ENCODE data around the gene ELL2. TPM values are rescaled to one million over a fixed set of nuclear protein-coding genes. Genes with fewer than 3 reads are reported as not detected.

ELL2 gene
- polyA plus RNA-seq, 1 of the 3 experiments (the other 2 are of a cell fraction): 18.4 TPM

DNA sequence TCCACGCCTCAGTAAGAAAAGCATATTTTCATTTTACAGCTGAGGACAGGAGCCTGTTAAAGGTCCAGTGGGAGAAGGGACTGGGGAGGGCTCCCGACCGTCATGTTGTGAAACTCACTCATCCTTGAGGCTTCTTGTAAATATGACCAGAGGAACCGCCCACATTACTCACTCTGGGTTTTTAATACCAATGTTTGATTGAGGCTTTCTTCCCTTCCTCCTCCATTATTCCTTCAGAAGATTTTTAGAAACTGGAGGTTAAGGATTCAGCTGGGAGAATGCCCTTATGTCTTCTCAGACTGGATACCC, 77.7 kb downstream of the ELL2 start:
- Histone ChIP-seq H3F3A (replicated peaks; ENCODE audit: insufficient read depth) (peaks cover 28% of the 10 kb centered on the region), H3K36me3 (replicated peaks in 1 of 2; ENCODE audit: control insufficient read depth in 1 of 2, insufficient read depth in 2 of 2, low read length in 1 of 2) (peaks cover 29 to 48% of the 10 kb centered on the region in 2 experiments), H3K4me3 (ENCODE audit: low read depth in 2 of 2, low read length in 1 of 2) (no peak overlapping the region), H2AFZ (ENCODE audit: low read depth) (no peak overlapping the region), H3K4me1 (ENCODE audit: control insufficient read depth in 1 of 2, insufficient read depth in 2 of 2, low read depth in 1 of 2, low read length in 1 of 2) (no peaks in the 10 kb centered on the region), H3K27me3 (ENCODE audit: insufficient read depth) (no peaks in the 10 kb centered on the region), H3K9me3 (no peaks in the 10 kb centered on the region), H3K79me2 (ENCODE audit: insufficient read depth) (no peaks in the 10 kb centered on the region), H3K4me2 (no peak overlapping the region), H3K9ac (no peak overlapping the region), H3K27ac (ENCODE audit: low read depth in 2 of 2, low read length in 1 of 2) (no peak overlapping the region), H3K9me2 (no peaks in the 10 kb centered on the region), H4K20me1 (ENCODE audit: insufficient read depth) (no peaks in the 10 kb centered on the region)
- WGBS (ENCODE audit: low lambda C conversion rate): 94% methylated on average over 4 of the region's 4 CpGs
- POLR2A ChIA-PET: no interaction called here
- TF ChIP-seq, protein P1, sequence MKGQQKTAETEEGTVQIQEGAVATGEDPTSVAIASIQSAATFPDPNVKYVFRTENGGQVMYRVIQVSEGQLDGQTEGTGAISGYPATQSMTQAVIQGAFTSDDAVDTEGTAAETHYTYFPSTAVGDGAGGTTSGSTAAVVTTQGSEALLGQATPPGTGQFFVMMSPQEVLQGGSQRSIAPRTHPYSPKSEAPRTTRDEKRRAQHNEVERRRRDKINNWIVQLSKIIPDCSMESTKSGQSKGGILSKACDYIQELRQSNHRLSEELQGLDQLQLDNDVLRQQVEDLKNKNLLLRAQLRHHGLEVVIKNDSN (IDR thresholded peaks at IDR 0.05; ENCODE audit: borderline replicate concordance, low read depth): no peak
- TF ChIP-seq JUND (IDR thresholded peaks at IDR 0.05): no peak
- TF ChIP-seq MXI1 (IDR thresholded peaks at IDR 0.05; ENCODE audit: low read depth, low read length): no peak
- TF ChIP-seq, protein P2, sequence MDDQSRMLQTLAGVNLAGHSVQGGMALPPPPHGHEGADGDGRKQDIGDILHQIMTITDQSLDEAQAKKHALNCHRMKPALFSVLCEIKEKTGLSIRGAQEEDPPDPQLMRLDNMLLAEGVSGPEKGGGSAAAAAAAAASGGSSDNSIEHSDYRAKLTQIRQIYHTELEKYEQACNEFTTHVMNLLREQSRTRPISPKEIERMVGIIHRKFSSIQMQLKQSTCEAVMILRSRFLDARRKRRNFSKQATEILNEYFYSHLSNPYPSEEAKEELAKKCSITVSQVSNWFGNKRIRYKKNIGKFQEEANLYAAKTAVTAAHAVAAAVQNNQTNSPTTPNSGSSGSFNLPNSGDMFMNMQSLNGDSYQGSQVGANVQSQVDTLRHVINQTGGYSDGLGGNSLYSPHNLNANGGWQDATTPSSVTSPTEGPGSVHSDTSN (IDR thresholded peaks at IDR 0.05): no peak
- TF ChIP-seq SIN3A (IDR thresholded peaks at IDR 0.05; ENCODE audit: borderline replicate concordance, low read depth, low read length): no peak
- TF ChIP-seq, protein P3, sequence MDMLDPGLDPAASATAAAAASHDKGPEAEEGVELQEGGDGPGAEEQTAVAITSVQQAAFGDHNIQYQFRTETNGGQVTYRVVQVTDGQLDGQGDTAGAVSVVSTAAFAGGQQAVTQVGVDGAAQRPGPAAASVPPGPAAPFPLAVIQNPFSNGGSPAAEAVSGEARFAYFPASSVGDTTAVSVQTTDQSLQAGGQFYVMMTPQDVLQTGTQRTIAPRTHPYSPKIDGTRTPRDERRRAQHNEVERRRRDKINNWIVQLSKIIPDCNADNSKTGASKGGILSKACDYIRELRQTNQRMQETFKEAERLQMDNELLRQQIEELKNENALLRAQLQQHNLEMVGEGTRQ (IDR thresholded peaks at IDR 0.05; ENCODE audit: borderline replicate concordance, low read depth, low read length): no peak
- TF ChIP-seq RAD21 (IDR thresholded peaks at IDR 0.05; ENCODE audit: low read length): no peak
- no peak for TF ChIP-seq ELF1 (IDR thresholded peaks at IDR 0.05)
- no peak for TF ChIP-seq FOSL2 (IDR thresholded peaks at IDR 0.05; ENCODE audit: borderline replicate concordance, low read depth)
- TF ChIP-seq SMC3 (IDR thresholded peaks at IDR 0.05; ENCODE audit: low read depth, low read length): no peak
- TF ChIP-seq, protein P4, sequence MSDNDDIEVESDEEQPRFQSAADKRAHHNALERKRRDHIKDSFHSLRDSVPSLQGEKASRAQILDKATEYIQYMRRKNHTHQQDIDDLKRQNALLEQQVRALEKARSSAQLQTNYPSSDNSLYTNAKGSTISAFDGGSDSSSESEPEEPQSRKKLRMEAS (IDR thresholded peaks at IDR 0.05; ENCODE audit: low read depth): no peak
- CTCF ChIA-PET: interaction anchor here (1.2 kb wide), 1 partner anchor 25 kb away, joined by 3 read pairs; no protein-coding TSS in a partner anchor
- no peak for DNase-seq

DNA sequence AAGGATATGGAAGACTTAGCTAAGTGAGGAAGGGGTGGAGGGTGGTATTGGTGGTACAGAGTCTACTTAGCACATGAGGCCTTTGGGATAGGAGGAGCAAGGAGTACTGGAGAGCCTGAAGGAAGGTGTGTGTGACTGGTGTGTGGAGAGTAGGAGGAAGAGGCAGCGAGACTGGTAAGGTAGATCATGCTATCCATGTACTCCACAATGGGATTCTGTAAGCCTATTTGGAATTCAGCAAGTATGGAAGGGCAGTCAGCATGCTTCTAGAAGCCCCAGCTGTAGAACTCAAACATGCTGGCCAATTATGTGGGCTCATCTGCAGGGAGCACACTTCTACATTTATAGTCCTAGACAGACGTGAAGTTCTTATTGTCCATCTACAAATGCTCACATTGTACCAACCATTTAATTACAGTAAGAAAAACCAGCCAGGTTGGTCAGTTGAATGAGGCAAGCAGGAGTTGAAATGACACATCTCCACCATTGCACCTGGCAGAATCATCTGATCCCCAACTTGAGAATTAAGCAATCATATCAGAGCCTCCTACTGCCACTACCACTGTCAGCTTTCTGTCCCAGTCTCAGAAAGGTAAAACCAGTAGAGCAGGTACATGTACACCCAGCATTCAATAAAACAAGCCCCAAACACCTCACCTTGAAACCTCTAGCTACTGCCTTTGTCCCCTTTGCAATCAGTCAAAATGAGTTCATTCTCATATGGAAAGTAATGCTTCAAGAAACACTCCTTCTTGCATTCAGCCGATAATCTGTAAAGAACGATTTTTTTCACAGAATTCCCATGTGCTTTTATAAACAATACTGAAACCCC, 78.2 kb downstream of the ELL2 start:
- Histone ChIP-seq H3K4me2 (no peak overlapping the region), H3K27me3 (ENCODE audit: insufficient read depth) (no peaks in the 10 kb centered on the region), H3K9me2 (no peaks in the 10 kb centered on the region), H3K9me3 (no peaks in the 10 kb centered on the region), H3F3A (replicated peaks; ENCODE audit: insufficient read depth) (peaks cover 28% of the 10 kb centered on the region), H3K79me2 (ENCODE audit: insufficient read depth) (no peaks in the 10 kb centered on the region), H3K36me3 (replicated peaks in 1 of 2; ENCODE audit: control insufficient read depth in 1 of 2, insufficient read depth in 2 of 2, low read length in 1 of 2) (peaks cover 25 to 42% of the 10 kb centered on the region in 2 experiments), H4K20me1 (ENCODE audit: insufficient read depth) (no peaks in the 10 kb centered on the region), H3K4me1 (ENCODE audit: control insufficient read depth in 1 of 2, insufficient read depth in 2 of 2, low read depth in 1 of 2, low read length in 1 of 2) (no peaks in the 10 kb centered on the region), H2AFZ (ENCODE audit: low read depth) (no peak overlapping the region), H3K27ac (ENCODE audit: low read depth in 2 of 2, low read length in 1 of 2) (no peak overlapping the region), H3K4me3 (ENCODE audit: low read depth in 2 of 2, low read length in 1 of 2) (no peak overlapping the region), H3K9ac (no peak overlapping the region)
- DNase-seq: no peak
- WGBS (ENCODE audit: low lambda C conversion rate): 86% methylated on average over 4 of the region's 4 CpGs
- ChIA-PET CTCF (interaction anchor here (1.2 kb wide), 1 partner anchor 24 kb away, joined by 3 read pairs; no protein-coding TSS in a partner anchor), POLR2A (no interaction called here)
- TF ChIP-seq TEAD4 (IDR thresholded peaks at IDR 0.05; ENCODE audit: borderline replicate concordance, insufficient read depth) (no peak), SIN3A (IDR thresholded peaks at IDR 0.05; ENCODE audit: borderline replicate concordance, low read depth, low read length) (no peak), NRF1 (IDR thresholded peaks at IDR 0.05; ENCODE audit: low read depth, low read length) (no peak), NFIC (IDR thresholded peaks at IDR 0.05; ENCODE audit: borderline replicate concordance) (no peak), EZH2phosphoT487 (IDR thresholded peaks at IDR 0.05; ENCODE audit: borderline replicate concordance, low read depth) (no peak), FOSL2 (IDR thresholded peaks at IDR 0.05; ENCODE audit: borderline replicate concordance, low read depth) (no peak), YY1 (IDR thresholded peaks at IDR 0.05; ENCODE audit: low read depth) (no peak), EP300 (IDR thresholded peaks at IDR 0.05; ENCODE audit: borderline replicate concordance in 1 of 2, low read depth in 1 of 2, low read length in 1 of 2) (no peak), RCOR1 (IDR thresholded peaks at IDR 0.05; ENCODE audit: low read length) (no peak)
- TF ChIP-seq, protein P5, sequence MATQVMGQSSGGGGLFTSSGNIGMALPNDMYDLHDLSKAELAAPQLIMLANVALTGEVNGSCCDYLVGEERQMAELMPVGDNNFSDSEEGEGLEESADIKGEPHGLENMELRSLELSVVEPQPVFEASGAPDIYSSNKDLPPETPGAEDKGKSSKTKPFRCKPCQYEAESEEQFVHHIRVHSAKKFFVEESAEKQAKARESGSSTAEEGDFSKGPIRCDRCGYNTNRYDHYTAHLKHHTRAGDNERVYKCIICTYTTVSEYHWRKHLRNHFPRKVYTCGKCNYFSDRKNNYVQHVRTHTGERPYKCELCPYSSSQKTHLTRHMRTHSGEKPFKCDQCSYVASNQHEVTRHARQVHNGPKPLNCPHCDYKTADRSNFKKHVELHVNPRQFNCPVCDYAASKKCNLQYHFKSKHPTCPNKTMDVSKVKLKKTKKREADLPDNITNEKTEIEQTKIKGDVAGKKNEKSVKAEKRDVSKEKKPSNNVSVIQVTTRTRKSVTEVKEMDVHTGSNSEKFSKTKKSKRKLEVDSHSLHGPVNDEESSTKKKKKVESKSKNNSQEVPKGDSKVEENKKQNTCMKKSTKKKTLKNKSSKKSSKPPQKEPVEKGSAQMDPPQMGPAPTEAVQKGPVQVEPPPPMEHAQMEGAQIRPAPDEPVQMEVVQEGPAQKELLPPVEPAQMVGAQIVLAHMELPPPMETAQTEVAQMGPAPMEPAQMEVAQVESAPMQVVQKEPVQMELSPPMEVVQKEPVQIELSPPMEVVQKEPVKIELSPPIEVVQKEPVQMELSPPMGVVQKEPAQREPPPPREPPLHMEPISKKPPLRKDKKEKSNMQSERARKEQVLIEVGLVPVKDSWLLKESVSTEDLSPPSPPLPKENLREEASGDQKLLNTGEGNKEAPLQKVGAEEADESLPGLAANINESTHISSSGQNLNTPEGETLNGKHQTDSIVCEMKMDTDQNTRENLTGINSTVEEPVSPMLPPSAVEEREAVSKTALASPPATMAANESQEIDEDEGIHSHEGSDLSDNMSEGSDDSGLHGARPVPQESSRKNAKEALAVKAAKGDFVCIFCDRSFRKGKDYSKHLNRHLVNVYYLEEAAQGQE (IDR thresholded peaks at IDR 0.05; ENCODE audit: low read depth, low read length): no peak
- TF ChIP-seq, protein P2 (IDR thresholded peaks at IDR 0.05): no peak

Data from SK-N-SH (cell line).